ENCODE results near the gene ADGRB2.

DNA sequence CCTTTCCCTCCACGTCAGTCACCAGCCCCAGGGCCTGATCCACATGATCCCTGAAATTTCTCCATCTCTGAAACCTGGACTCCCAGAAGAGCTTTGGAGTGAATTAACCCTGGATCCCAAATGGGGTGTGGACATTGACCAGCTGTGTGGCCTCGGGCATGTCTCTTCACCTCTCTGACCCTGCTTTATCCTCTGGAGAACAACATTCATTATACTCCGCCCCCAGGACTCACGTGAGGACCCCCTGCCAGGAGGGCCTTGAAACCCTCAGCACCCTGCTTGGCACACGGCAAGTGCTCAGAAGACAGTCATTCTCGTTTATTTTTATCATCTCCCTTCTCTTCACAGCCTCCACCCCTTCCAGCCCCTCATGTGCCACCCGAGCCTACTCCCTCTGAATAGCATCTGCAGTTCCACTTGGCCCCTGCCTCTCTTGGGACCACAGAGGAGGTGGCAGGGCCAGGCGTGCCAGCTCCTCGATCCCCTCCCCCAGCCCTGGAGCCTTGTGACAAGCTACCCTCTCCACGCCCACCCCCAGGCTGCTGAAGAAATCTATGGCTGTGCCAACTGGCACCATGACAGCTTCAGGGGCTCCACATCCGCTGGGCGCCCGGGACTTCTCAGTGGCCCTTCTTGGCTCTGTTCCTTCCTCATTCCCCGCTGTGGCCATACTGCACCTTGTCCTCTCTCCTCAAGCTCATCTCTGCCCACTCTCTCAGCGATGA lies 18.0 kb downstream of the ADGRB2 start:
- TF ChIP-seq, protein P1, sequence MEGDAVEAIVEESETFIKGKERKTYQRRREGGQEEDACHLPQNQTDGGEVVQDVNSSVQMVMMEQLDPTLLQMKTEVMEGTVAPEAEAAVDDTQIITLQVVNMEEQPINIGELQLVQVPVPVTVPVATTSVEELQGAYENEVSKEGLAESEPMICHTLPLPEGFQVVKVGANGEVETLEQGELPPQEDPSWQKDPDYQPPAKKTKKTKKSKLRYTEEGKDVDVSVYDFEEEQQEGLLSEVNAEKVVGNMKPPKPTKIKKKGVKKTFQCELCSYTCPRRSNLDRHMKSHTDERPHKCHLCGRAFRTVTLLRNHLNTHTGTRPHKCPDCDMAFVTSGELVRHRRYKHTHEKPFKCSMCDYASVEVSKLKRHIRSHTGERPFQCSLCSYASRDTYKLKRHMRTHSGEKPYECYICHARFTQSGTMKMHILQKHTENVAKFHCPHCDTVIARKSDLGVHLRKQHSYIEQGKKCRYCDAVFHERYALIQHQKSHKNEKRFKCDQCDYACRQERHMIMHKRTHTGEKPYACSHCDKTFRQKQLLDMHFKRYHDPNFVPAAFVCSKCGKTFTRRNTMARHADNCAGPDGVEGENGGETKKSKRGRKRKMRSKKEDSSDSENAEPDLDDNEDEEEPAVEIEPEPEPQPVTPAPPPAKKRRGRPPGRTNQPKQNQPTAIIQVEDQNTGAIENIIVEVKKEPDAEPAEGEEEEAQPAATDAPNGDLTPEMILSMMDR (IDR thresholded peaks at IDR 0.05): peak in 2 of 3 experiments; percentile 3 to 11
- no peak for TF ChIP-seq POLR2A (IDR thresholded peaks at IDR 0.05)
